ENCODE measurements around the gene PCBP4.

Gene PCBP4

DNA sequence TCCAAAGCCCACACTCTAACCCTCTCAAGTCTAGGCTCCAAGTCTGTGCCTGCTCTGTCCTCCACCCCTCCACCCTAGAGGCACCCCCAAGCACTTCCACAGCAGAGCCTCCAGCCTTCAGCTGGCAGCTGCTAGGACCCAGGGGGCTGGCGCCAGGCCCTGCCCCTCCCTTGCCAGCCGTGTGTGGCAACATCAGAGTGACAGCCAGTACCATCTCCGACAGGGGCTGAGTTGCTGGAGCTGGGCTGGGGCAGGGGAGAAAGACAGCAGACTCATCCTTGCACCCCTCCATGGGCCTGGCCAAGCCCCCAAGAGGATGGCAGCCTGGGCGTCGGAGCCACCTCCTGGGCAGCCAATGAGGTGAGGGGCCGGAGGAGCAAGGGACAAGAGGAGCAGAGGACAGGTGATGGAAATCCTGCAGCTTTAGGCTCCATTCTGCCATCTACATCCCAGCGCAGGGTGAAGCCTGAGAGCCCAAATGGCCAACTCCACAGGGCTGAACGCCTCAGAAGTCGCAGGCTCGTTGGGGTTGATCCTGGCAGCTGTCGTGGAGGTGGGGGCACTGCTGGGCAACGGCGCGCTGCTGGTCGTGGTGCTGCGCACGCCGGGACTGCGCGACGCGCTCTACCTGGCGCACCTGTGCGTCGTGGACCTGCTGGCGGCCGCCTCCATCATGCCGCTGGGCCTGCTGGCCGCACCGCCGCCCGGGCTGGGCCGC lies 11.9 kb downstream of the PCBP4 start, which contains the start of gene GPR62:
Gene GPR62, plus strand, starts transcription at position 207 of the 718 bp plus-strand sequence. Its CDS starts 272 bp downstream, at position 479.
- DNase-seq (ENCODE audit: extremely low read depth, low read depth) = no peak

DNA sequence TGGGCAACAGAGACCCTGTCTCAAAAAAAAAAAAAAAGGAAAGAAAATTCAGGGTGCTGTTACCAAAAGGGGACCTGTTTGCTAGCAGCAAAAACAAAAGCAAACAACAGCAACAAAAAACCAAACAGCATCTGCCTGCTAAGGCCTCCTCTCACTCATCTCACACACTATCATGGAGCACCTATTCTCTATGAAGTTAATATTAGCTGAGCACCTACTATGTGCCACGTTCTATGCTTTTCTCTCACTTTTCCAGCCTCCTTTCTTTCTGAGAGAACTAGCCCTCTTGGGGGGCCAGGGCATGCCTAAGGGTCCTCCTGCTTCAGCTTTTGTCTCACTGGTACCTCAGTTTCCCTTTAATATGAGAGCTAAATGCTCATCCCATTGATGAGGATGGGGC lies 12.5 kb downstream of the PCBP4 start:
- TF ChIP-seq, protein P1, sequence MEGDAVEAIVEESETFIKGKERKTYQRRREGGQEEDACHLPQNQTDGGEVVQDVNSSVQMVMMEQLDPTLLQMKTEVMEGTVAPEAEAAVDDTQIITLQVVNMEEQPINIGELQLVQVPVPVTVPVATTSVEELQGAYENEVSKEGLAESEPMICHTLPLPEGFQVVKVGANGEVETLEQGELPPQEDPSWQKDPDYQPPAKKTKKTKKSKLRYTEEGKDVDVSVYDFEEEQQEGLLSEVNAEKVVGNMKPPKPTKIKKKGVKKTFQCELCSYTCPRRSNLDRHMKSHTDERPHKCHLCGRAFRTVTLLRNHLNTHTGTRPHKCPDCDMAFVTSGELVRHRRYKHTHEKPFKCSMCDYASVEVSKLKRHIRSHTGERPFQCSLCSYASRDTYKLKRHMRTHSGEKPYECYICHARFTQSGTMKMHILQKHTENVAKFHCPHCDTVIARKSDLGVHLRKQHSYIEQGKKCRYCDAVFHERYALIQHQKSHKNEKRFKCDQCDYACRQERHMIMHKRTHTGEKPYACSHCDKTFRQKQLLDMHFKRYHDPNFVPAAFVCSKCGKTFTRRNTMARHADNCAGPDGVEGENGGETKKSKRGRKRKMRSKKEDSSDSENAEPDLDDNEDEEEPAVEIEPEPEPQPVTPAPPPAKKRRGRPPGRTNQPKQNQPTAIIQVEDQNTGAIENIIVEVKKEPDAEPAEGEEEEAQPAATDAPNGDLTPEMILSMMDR (IDR thresholded peaks at IDR 0.05; ENCODE audit: low read depth, low read length, missing control alignments) = no peak
- no peak overlapping the region for H3K4me3 ChIP-seq (replicated peaks; ENCODE audit: low read depth, low read length)
- no peak for DNase-seq (ENCODE audit: extremely low read depth, low read depth)

More for the DNA sequence above, 11.9 kb downstream of the PCBP4 start, which contains the start of gene GPR62:
- TF ChIP-seq, protein P1 (IDR thresholded peaks at IDR 0.05; ENCODE audit: low read depth, low read length, missing control alignments) = no peak
- H3K4me3 ChIP-seq (replicated peaks; ENCODE audit: low read depth, low read length) = 0 out of 2 replicates have a peak within 1 kb of the TSS, but pooled peaks have one; percentile 20

DNA sequence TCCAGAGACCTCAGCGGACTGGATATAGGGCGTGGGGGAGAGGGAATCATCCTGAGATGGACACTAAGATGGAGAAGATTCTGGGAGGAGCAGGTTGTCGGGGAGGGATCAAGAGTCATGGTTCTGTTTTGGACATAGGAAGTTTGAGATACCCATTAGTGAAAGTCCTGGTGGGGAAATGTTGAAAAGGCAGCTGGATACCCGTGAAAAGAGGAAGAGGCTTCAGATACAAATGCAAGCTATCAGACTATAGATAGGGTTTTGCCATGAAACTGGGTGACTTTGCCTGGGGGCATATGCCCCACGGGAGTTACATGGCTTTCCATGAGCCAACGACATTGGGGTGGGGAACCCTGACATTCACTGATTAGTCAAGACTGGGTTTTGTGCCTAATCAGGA lies 13.1 kb downstream of the PCBP4 start:
- TF ChIP-seq, protein P1 (IDR thresholded peaks at IDR 0.05; ENCODE audit: low read depth, low read length, missing control alignments) = no peak
- DNase-seq (ENCODE audit: extremely low read depth, low read depth) = no peak
- H3K4me3 ChIP-seq (replicated peaks; ENCODE audit: low read depth, low read length) = no peak overlapping the region

DNA sequence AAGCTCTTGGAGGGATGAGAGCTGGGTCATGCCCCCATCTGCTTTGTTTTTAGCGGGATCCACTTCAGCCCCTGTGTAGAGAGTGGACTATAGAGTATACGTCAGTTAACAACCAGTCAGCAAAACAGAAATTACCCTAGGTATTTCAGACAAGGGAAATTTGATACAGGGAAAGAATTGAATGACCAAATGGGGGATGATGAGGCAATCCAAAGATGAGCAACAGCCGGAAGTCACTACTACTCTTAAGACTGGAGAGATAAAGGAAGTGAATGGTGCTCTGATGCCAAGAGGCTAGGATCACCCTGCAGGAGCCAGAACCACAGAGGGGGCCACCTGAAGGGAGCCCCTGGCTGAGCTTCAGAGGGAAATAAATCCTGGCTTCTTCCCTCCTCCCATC lies 13.8 kb downstream of the PCBP4 start:
- TF ChIP-seq, protein P1 (IDR thresholded peaks at IDR 0.05; ENCODE audit: low read depth, low read length, missing control alignments) = no peak
- H3K4me3 ChIP-seq (replicated peaks; ENCODE audit: low read depth, low read length) = no peak overlapping the region
- DNase-seq (ENCODE audit: extremely low read depth, low read depth) = no peak

DNA sequence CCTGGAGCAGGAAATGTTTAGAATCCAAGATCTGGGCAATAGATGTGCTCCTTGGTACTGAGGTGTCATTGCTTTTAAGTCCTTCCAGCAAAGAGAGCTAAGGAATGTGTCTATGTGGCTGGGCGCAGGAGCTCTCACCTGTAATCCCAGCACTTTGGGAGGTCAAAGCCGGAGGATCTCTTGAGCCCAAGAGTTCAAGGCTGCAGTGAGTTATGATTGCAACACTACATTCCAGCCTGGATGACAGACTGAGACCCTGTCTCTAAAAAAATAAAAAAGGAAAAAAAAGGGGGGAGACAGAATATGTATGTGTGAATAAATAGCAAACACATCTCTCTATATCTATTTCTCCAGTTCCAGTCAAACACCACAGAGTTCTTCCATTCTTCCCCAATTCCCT lies 16.4 kb downstream of the PCBP4 start:
- no peak for DNase-seq (ENCODE audit: extremely low read depth, low read depth)
- no peak overlapping the region for H3K4me3 ChIP-seq (replicated peaks; ENCODE audit: low read depth, low read length)
- TF ChIP-seq, protein P1 (IDR thresholded peaks at IDR 0.05; ENCODE audit: low read depth, low read length, missing control alignments) = no peak

DNA sequence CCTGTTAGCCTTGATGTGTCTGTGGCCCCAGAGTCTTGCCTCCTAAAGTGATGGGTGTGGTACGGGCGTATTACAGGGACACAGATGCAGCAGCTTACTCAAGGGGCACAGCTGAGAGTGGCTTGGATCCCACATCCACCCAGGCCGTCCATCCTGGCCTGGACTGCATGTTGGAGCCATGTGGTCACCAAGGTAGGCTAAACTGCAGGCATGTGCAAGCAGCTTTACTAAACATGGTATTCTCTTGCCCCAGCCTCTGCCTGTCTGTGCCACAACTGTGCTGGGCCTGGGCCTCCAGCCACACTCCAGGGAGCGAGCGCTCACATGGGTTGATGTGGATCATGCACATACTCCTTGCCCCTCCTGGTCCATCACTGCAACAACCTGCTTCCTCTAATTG lies 18.1 kb downstream of the PCBP4 start:
- TF ChIP-seq, protein P1 (IDR thresholded peaks at IDR 0.05; ENCODE audit: low read depth, low read length, missing control alignments) = no peak
- no peak for DNase-seq (ENCODE audit: extremely low read depth, low read depth)
- H3K4me3 ChIP-seq (replicated peaks; ENCODE audit: low read depth, low read length) = no peak overlapping the region

Measured in HFF-Myc (cell line).